NT2/D1 (cell line): ENCODE measurements around the gene PODXL2.
"Not testable (repeated sequence)": the region's sequence is repeated elsewhere in the genome, so short reads cannot be mapped to it uniquely, and the experiment has no call there.

Experiments
- DNase-seq: peaks from one replicate; pipeline ENCODE4 v3.0.0-alpha.2; 2011; ENCODE audit warnings: low read depth, low spot score
- H3K27me3 ChIP-seq: 2 replicates; pipeline ENCODE4 v1.6.0; 2011; ENCODE audit warnings: mild to moderate bottlenecking; ENCODE audit not compliant: insufficient read length, insufficient read depth
- H3K36me3 ChIP-seq: 2 replicates; pipeline ENCODE4 v1.6.1; 2011; ENCODE audit warnings: mild to moderate bottlenecking, low read length, mixed read lengths; ENCODE audit not compliant: insufficient read depth, insufficient read length
- H3K4me1 ChIP-seq: 2 replicates; pipeline ENCODE4 v1.5.1; 2011; ENCODE audit not compliant: insufficient read depth, insufficient read length
- H3K4me3 ChIP-seq: 2 replicates; pipeline ENCODE4 v1.5.1; 2011; ENCODE audit warnings: low read depth; ENCODE audit not compliant: insufficient read length
- H3K9ac ChIP-seq: 2 replicates; pipeline ENCODE4 v1.6.0; 2011; ENCODE audit warnings: low read depth; ENCODE audit not compliant: insufficient read length
- H3K9me3 ChIP-seq: 2 replicates; pipeline ENCODE4 v1.5.1; 2011; ENCODE audit warnings: mild to moderate bottlenecking, low read length; ENCODE audit not compliant: insufficient read depth
- SUZ12 ChIP-seq: IDR thresholded peaks from 2 replicates; pipeline ENCODE4 v1.6.1; 2011; ENCODE audit not compliant: insufficient read length, insufficient read depth; ENCODE audit errors: extremely low read depth
- YY1 ChIP-seq: IDR thresholded peaks from 2 replicates; pipeline ENCODE4 v1.6.1; 2011; ENCODE audit not compliant: insufficient read length, insufficient read depth
- ZNF274 ChIP-seq: IDR thresholded peaks from 2 replicates; pipeline ENCODE4 v1.6.1; 2011; ENCODE audit warnings: mild to moderate bottlenecking, low read depth, low read length

The PODXL2 gene

DNA sequence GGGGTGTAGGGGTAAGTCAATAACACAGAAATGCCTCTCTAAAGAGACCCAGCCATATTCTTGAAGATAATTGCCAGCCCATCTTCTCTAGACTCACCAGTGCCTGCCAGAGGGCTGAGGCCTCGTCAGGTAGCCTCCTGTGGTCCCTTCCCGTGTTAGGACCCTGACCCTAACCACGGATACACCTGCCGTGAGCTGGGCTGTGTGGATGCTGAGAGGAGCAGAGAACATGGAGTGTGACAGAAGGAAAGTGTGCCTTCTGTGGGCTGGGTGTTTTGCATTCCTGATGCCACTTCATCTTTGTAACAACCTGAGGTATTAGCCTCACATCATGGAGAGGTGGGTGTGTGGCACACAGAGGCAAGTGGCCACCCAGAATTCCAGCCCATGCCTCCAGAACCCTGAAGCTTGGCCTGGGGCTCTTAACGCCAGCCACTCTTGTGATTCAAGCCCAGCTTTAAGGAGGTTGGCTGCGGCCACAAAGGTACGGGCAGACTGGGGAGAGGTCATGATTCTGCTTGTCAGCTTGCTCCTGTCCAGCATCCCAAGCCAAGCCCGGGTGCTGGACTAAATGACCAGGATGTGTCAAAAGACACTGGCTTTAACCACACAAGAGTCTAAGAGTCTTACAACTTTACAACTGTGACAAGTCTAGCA, 22.7 kb downstream of the PODXL2 start:
- TF ChIP-seq YY1 (no peak), SUZ12 (no peak), ZNF274 (no peak)
- Histone ChIP-seq H3K4me3 (no peak overlapping the region), H3K27me3 (no peaks in the 10 kb centered on the region), H3K9ac (no peak overlapping the region), H3K4me1 (no peaks in the 10 kb centered on the region), H3K9me3 (no peaks in the 10 kb centered on the region), H3K36me3 (no peaks in the 10 kb centered on the region)
- DNase-seq = no peak

DNA sequence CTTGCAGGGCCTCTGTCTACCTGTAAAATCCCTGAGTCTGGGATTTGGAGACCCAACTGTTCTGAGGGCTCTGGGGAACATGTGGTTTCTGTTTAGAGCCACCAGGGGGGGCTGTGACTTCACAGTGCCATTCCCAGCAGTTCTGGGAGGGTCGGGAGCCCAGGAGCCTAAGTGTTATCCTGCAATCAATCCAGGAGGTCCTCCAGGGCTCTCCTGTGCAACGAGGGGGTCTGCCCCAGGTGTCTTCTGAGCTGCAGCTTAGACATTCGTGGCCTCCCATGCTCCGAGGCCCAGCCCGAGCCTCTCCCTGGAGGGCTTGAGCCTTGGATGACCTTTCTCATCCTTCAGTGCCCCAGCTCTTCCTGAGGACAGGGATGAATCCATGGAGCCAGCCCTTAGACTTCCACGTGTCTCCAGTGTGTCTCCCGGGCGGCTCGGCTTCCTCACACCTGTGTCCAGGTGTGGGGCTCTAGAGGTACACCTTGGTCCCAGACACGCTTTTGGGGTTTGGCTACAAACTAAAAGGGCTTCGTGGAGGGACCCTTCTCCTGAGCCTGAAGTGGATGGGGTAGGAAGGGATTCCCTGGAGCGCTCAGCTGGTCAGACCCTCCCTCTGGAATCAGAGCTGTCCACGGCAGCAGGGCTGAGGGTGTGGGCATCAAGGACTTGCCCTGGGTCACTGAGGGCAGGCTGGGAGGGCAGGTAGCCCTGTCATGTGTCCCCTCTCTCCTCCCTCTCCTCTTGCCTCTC, 23.4 kb downstream of the PODXL2 start:
- Histone ChIP-seq H3K9me3 (no peaks in the 10 kb centered on the region), H3K9ac (no peak overlapping the region), H3K27me3 (no peaks in the 10 kb centered on the region), H3K4me3 (no peak overlapping the region), H3K4me1 (no peaks in the 10 kb centered on the region), H3K36me3 (no peaks in the 10 kb centered on the region)
- no peak for TF ChIP-seq ZNF274
- TF ChIP-seq YY1 = no peak
- no peak for TF ChIP-seq SUZ12
- DNase-seq = peak; percentile 70

- no peak overlapping the region for H3K4me3 ChIP-seq
- H3K27me3 ChIP-seq = no peaks in the 10 kb centered on the region
- DNase-seq = no peak
- no peaks in the 10 kb centered on the region for H3K9me3 ChIP-seq
- H3K9ac ChIP-seq = no peak overlapping the region
- H3K36me3 ChIP-seq = no peaks in the 10 kb centered on the region
- no peaks in the 10 kb centered on the region for H3K4me1 ChIP-seq
- TF ChIP-seq SUZ12 (no peak), YY1 (no peak), ZNF274 (no peak)
These were observed 25.4 kb downstream of the PODXL2 start for GRCh38 chr3:127654374-127654773.

DNA sequence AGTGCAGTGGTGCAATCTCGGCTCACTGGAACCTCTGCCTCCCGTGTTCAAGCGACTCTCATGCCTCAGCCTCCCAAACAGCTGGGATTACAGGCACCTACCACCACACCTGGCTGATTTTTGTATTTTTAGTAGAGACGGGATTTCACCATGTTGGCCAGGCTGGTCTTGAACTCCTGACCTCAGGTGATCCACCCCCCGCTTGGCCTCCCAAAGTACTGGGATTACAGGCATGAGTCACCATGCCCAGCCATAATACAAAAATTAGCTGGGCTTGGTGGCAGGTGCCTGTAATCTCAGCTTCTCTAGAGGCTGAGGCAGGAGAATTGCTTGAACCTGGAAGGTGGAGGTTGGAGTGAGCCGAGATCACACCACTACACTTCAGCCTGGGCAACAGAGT, 26.0 kb downstream of the PODXL2 start:
- not testable (repeated sequence) for H3K36me3 ChIP-seq, H3K9ac ChIP-seq, H3K9me3 ChIP-seq, H3K27me3 ChIP-seq, DNase-seq, H3K4me1 ChIP-seq, H3K4me3 ChIP-seq

- no peaks in the 10 kb centered on the region for H3K4me1 ChIP-seq
- no peaks in the 10 kb centered on the region for H3K9me3 ChIP-seq
- no peak overlapping the region for H3K4me3 ChIP-seq
- H3K27me3 ChIP-seq = no peaks in the 10 kb centered on the region
- no peak overlapping the region for H3K9ac ChIP-seq
- peak; percentile 39 for DNase-seq
- TF ChIP-seq ZNF274 (no peak), YY1 (no peak), SUZ12 (no peak)
- peaks cover 4% of the 10 kb centered on the region for H3K36me3 ChIP-seq
These were observed 26.7 kb downstream of the PODXL2 start for GRCh38 chr3:127655641-127656040.

DNA sequence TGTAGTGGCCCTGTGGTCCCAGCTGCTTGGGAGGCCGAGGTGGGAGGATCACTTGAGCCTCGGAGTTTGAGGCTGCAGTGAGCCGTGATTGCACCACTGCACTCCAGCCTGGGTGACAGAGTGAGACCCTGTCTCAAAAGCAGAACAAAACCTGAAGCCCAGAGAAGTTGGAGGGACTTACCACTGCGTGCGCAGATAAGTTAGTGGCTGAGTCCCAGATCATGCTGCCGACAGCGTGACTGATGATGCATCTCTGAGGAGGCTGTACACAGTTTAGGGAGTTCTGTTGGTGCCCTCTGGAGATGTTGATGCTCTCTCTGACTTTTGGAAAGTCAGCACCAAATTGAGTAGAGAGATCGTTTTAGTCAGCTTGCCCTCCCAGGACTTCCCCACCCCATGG, 27.9 kb downstream of the PODXL2 start:
- no peaks in the 10 kb centered on the region for H3K4me1 ChIP-seq
- no peak overlapping the region for H3K9ac ChIP-seq
- DNase-seq = no peak
- H3K9me3 ChIP-seq = no peaks in the 10 kb centered on the region
- peaks cover 9% of the 10 kb centered on the region for H3K36me3 ChIP-seq
- TF ChIP-seq ZNF274 = no peak
- no peak for TF ChIP-seq YY1
- TF ChIP-seq SUZ12 = no peak
- H3K4me3 ChIP-seq = no peak overlapping the region
- H3K27me3 ChIP-seq = no peaks in the 10 kb centered on the region

GRCh38 chr3:127658234-127658633, 29.2 kb downstream of the PODXL2 start:
- H3K4me3 ChIP-seq = no peak overlapping the region
- no peaks in the 10 kb centered on the region for H3K27me3 ChIP-seq
- no peak for TF ChIP-seq SUZ12
- no peak for TF ChIP-seq ZNF274
- no peak for TF ChIP-seq YY1
- H3K36me3 ChIP-seq = peaks cover 9% of the 10 kb centered on the region
- H3K9ac ChIP-seq = no peak overlapping the region
- H3K4me1 ChIP-seq = no peaks in the 10 kb centered on the region
- no peaks in the 10 kb centered on the region for H3K9me3 ChIP-seq
- no peak for DNase-seq
